Measurements from ENCODE around the gene MRM3.

DNA sequence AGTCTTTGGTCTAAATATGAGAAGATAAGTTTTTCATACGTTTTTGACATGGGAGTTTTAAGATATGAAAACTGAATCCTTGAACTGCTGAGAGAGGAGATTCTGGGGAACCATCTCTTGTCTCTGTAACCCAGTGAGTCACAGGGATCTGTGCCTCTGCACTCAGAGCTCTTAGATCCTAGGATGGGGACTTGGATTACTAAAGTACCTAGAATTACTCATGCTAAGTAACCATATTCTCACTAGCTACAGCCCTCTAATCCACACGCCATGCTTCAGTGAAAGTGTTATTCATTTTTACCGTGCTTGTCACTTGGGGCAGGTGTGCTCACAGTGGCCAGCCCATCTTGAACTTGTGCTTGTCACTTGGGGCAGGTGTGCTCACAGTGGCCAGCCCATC is 2.0 kb downstream of the MRM3 start:
- TF ChIP-seq, protein P1, sequence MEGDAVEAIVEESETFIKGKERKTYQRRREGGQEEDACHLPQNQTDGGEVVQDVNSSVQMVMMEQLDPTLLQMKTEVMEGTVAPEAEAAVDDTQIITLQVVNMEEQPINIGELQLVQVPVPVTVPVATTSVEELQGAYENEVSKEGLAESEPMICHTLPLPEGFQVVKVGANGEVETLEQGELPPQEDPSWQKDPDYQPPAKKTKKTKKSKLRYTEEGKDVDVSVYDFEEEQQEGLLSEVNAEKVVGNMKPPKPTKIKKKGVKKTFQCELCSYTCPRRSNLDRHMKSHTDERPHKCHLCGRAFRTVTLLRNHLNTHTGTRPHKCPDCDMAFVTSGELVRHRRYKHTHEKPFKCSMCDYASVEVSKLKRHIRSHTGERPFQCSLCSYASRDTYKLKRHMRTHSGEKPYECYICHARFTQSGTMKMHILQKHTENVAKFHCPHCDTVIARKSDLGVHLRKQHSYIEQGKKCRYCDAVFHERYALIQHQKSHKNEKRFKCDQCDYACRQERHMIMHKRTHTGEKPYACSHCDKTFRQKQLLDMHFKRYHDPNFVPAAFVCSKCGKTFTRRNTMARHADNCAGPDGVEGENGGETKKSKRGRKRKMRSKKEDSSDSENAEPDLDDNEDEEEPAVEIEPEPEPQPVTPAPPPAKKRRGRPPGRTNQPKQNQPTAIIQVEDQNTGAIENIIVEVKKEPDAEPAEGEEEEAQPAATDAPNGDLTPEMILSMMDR (IDR thresholded peaks at IDR 0.05) = no peak
- TF ChIP-seq POLR2A (IDR thresholded peaks at IDR 0.05) (no peak), POLR2AphosphoS5 (IDR thresholded peaks at IDR 0.05) (no peak)
